A673 (cell line): Measurements from ENCODE around the gene FBXL7. TPM values are rescaled to one million over a fixed set of nuclear protein-coding genes. Genes with fewer than 3 reads are reported as not detected.

Experiments used
- BruUV-seq: library from RNA; stranded (reverse); fragments of 400-500 nt; replicated peaks from 2 replicates; lab custom pipeline; 2021; lab: Mats Ljungman, UMichigan
- CTCF ChIA-PET: fragments of 300-600 bp; sonication (Branson Sonifier 250); formaldehyde crosslinking; loops from one replicate; lab custom pipeline; 2022; ENCODE audit warnings: antibody characterized with exemption; lab: Charles Lee
- POLR2A ChIA-PET: fragments of 300-600 bp; sonication (Branson Sonifier 250); formaldehyde crosslinking; loops from one replicate; lab custom pipeline; 2022; ENCODE audit warnings: antibody characterized with exemption; ENCODE audit not compliant: low non-redundant PET; lab: Charles Lee
- DNase-seq: peaks from one replicate; pipeline ENCODE4 v3.0.0-alpha.2; 2015; ENCODE audit warnings: low spot score
- H3K27ac ChIP-seq: fragments of 200-600 bp; sonication (generic); 2 replicates; pipeline ENCODE4 v1.5.1; 2016; ENCODE audit warnings: mixed run types, low read depth, mild to moderate bottlenecking, mixed read lengths, antibody characterized with exemption, low read length; ENCODE audit not compliant: poor library complexity, severe bottlenecking
- H3K27me3 ChIP-seq: fragments of 200-600 bp; sonication (generic); replicated peaks from 2 replicates; pipeline ENCODE4 v1.6.1; 2017; ENCODE audit warnings: mixed run types, low read depth, mild to moderate bottlenecking, mixed read lengths, antibody characterized with exemption, low read length; ENCODE audit not compliant: insufficient read depth, poor library complexity
- H3K36me3 ChIP-seq: fragments of 200-600 bp; sonication (generic); 2 replicates; pipeline ENCODE4 v1.6.1; 2016; ENCODE audit warnings: mixed run types, mild to moderate bottlenecking, mixed read lengths, antibody characterized with exemption, low read length; ENCODE audit not compliant: insufficient read depth, poor library complexity, severe bottlenecking
- H3K4me1 ChIP-seq: fragments of 200-600 bp; sonication (generic); 2 replicates; pipeline ENCODE4 v1.6.1; 2017; ENCODE audit warnings: mixed run types, mild to moderate bottlenecking, mixed read lengths, antibody characterized with exemption, low read length; ENCODE audit not compliant: insufficient read depth, poor library complexity, severe bottlenecking
- H3K4me3 ChIP-seq: fragments of 200-600 bp; sonication (generic); 2 replicates; pipeline ENCODE4 v1.5.1; 2016; ENCODE audit warnings: low read depth, mixed run types, mild to moderate bottlenecking, mixed read lengths, low read length; ENCODE audit not compliant: poor library complexity, severe bottlenecking
- H3K9me3 ChIP-seq: fragments of 200-600 bp; sonication (generic); 2 replicates; pipeline ENCODE4 v1.6.1; 2016; ENCODE audit warnings: mixed run types, low read depth, mild to moderate bottlenecking, mixed read lengths, antibody characterized with exemption, low read length; ENCODE audit not compliant: poor library complexity, severe bottlenecking
- EZH2 ChIP-seq: fragments of 200-600 bp; sonication (generic); IDR thresholded peaks from 2 replicates; pipeline ENCODE4 v1.6.1; 2017; ENCODE audit warnings: borderline replicate concordance, low read depth, mild to moderate bottlenecking, mixed read lengths, antibody characterized with exemption, low read length; ENCODE audit not compliant: poor library complexity, severe bottlenecking
- intact Hi-C: fragments of 100-400 bp; cut with micrococcal nuclease; formaldehyde crosslinking; loops from one replicate; pipeline ENCODE4 v1.10.0; 2022; ENCODE audit not compliant: unreplicated experiment
- total RNA-seq: library from RNA; stranded (reverse); gene quantifications from 2 replicates; pipeline ENCODE4 v1.2.3, GENCODE V29; 2021
- TF ChIP-seq, protein P1 (sequence below): fragments of 300-800, 200-600 bp; sonication (generic); conservative IDR thresholded peaks from 2 replicates; pipeline ENCODE4 v1.5.1; 2017; ENCODE audit warnings: low read depth, mild to moderate bottlenecking, antibody characterized with exemption, low read length, moderate library complexity, mixed read lengths

The FBXL7 gene
- total RNA-seq, 1 experiment from 2014 or later, result 5.9 TPM

- Histone ChIP-seq H3K4me3 (no peak overlapping the region), H3K27me3 (no peaks in the 10 kb centered on the region), H3K36me3 (no peaks in the 10 kb centered on the region), H3K27ac (no peak overlapping the region), H3K9me3 (peaks cover 9% of the 10 kb centered on the region), H3K4me1 (no peaks in the 10 kb centered on the region)
- TF ChIP-seq EZH2, result no peak
- TF ChIP-seq, protein P1, sequence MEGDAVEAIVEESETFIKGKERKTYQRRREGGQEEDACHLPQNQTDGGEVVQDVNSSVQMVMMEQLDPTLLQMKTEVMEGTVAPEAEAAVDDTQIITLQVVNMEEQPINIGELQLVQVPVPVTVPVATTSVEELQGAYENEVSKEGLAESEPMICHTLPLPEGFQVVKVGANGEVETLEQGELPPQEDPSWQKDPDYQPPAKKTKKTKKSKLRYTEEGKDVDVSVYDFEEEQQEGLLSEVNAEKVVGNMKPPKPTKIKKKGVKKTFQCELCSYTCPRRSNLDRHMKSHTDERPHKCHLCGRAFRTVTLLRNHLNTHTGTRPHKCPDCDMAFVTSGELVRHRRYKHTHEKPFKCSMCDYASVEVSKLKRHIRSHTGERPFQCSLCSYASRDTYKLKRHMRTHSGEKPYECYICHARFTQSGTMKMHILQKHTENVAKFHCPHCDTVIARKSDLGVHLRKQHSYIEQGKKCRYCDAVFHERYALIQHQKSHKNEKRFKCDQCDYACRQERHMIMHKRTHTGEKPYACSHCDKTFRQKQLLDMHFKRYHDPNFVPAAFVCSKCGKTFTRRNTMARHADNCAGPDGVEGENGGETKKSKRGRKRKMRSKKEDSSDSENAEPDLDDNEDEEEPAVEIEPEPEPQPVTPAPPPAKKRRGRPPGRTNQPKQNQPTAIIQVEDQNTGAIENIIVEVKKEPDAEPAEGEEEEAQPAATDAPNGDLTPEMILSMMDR, result no peak
- BruUV-seq, result no TSS peak
- POLR2A ChIA-PET, result no interaction called here
- DNase-seq, result no peak
- CTCF ChIA-PET, result no interaction called here
- intact Hi-C loops, result no loop called here
Observed at GRCh38 chr5:15575666-15576065, 75.7 kb downstream of the FBXL7 start.

GRCh38 chr5:15577132-15577531 is 77.2 kb downstream of the FBXL7 start:
- H3K4me1 ChIP-seq, result no peaks in the 10 kb centered on the region
- ChIA-PET CTCF (no interaction called here), POLR2A (no interaction called here)
- intact Hi-C loops, result no loop called here
- TF ChIP-seq, protein P1, result no peak
- no peak for TF ChIP-seq EZH2
- peaks cover 7% of the 10 kb centered on the region for H3K9me3 ChIP-seq
- no peak overlapping the region for H3K27ac ChIP-seq
- H3K4me3 ChIP-seq, result no peak overlapping the region
- no peaks in the 10 kb centered on the region for H3K27me3 ChIP-seq
- H3K36me3 ChIP-seq, result no peaks in the 10 kb centered on the region
- no peak for DNase-seq
- no TSS peak for BruUV-seq

- CTCF ChIA-PET, result no interaction called here
- POLR2A ChIA-PET, result no interaction called here
- BruUV-seq, result no TSS peak
- Histone ChIP-seq H3K9me3 (peaks cover 7% of the 10 kb centered on the region), H3K4me1 (no peaks in the 10 kb centered on the region), H3K36me3 (no peaks in the 10 kb centered on the region), H3K27ac (no peak overlapping the region), H3K27me3 (no peaks in the 10 kb centered on the region), H3K4me3 (no peak overlapping the region)
- intact Hi-C loops, result no loop called here
- no peak for DNase-seq
- TF ChIP-seq, protein P1, result no peak
- no peak for TF ChIP-seq EZH2
Observed at GRCh38 chr5:15577831-15578230, 77.9 kb downstream of the FBXL7 start.
